Calu3 (cell line): ENCODE data around the gene OPTC. TPM values are rescaled to one million over a fixed set of nuclear protein-coding genes. Genes with fewer than 3 reads are reported as not detected.
"Not testable (repeated sequence)": the region's sequence is repeated elsewhere in the genome, so short reads cannot be mapped to it uniquely, and the experiment has no call there.

Experiments used
- BruUV-seq: library from RNA; stranded (reverse); fragments of 400-500 nt; replicated peaks from 2 replicates; lab custom pipeline; 2021; lab: Mats Ljungman, UMichigan
- CTCF ChIA-PET: fragments of 300-600 bp; sonication (Branson Sonifier 250); formaldehyde crosslinking; loops from one replicate; lab custom pipeline; 2022; ENCODE audit warnings: antibody characterized with exemption; lab: Charles Lee
- DNase-seq: peaks from one replicate; pipeline ENCODE4 v3.0.0; 2022
- H3K27ac Mint-ChIP-seq: one replicate; pipeline ENCODE4 v1.8.0; 2022; ENCODE audit warnings: mixed read lengths; ENCODE audit not compliant: unreplicated experiment
- H3K27me3 Mint-ChIP-seq: one replicate; pipeline ENCODE4 v1.8.0; 2022; ENCODE audit warnings: mixed read lengths; ENCODE audit not compliant: unreplicated experiment
- H3K36me3 Mint-ChIP-seq: one replicate; pipeline ENCODE4 v1.8.0; 2022; ENCODE audit warnings: mild to moderate bottlenecking, moderate library complexity, mixed read lengths; ENCODE audit not compliant: insufficient read depth, unreplicated experiment
- H3K4me1 Mint-ChIP-seq: one replicate; pipeline ENCODE4 v1.8.0; 2022; ENCODE audit warnings: mild to moderate bottlenecking, low read depth, mixed read lengths; ENCODE audit not compliant: unreplicated experiment
- H3K4me3 Mint-ChIP-seq: one replicate; pipeline ENCODE4 v1.8.0; 2022; ENCODE audit warnings: mild to moderate bottlenecking, low read depth, moderate library complexity, mixed read lengths; ENCODE audit not compliant: unreplicated experiment
- H3K9me3 Mint-ChIP-seq: one replicate; pipeline ENCODE4 v1.8.0; 2022; ENCODE audit warnings: low read depth, mixed read lengths; ENCODE audit not compliant: unreplicated experiment
- CTCF ChIP-seq: fragments of 200-600 bp; IDR thresholded peaks from one replicate; pipeline ENCODE4 v1.8.0; 2022; ENCODE audit warnings: antibody characterized with exemption; ENCODE audit not compliant: unreplicated experiment
- intact Hi-C: fragments of 100-400 bp; cut with micrococcal nuclease; formaldehyde crosslinking; loops from one replicate; pipeline ENCODE4 v1.10.0; 2022; ENCODE audit not compliant: unreplicated experiment
- total RNA-seq: library from RNA; stranded (reverse); gene quantifications from 2 replicates; pipeline ENCODE4 v1.2.3, GENCODE V29; 2022

OPTC gene
- total RNA-seq, 1 experiment from 2014 or later, result not detected

GRCh38 chr1:203513585-203514031 is 19.7 kb downstream of the OPTC start:
- Mint-ChIP-seq H3K4me1 (peaks cover 38% of the 10 kb centered on the region), H3K4me3 (no peak overlapping the region), H3K9me3 (no peaks in the 10 kb centered on the region), H3K36me3 (no peaks in the 10 kb centered on the region), H3K27ac (no peak overlapping the region), H3K27me3 (no peaks in the 10 kb centered on the region)
- intact Hi-C loops, result no loop called here
- DNase-seq, result no peak
- CTCF ChIA-PET, result no interaction called here
- BruUV-seq, result no TSS peak
- no peak for TF ChIP-seq CTCF

DNA sequence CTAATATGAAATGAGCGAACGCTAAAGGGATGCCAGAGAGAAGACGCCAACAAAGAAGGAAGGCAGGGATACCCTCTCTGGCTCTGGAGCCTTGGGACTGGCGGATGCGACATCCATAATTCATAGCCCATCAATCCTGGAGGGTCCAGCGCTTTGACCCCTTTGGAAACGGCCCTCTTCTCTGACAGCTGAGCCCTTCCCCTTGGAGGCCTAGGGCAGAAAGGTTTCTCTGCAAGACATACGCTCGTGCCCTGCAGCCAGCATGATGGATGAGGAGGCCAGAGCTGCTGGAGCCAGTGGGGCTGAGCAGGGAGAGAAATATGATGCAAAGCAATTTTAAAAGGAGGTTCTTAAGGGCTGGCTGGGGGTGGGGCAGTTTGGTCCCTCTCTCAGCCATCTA is 22.2 kb downstream of the OPTC start:
- no TSS peak for BruUV-seq
- CTCF ChIA-PET, result no interaction called here
- Mint-ChIP-seq H3K36me3 (no peaks in the 10 kb centered on the region), H3K27me3 (no peaks in the 10 kb centered on the region), H3K9me3 (no peaks in the 10 kb centered on the region), H3K4me1 (peaks cover 50% of the 10 kb centered on the region), H3K27ac (no peak overlapping the region), H3K4me3 (no peak overlapping the region)
- intact Hi-C loops, result no loop called here
- no peak for TF ChIP-seq CTCF
- no peak for DNase-seq

GRCh38 chr1:203516906-203517305 is 23.0 kb downstream of the OPTC start:
- CTCF ChIA-PET, result no interaction called here
- no peak overlapping the region for H3K27ac Mint-ChIP-seq
- H3K36me3 Mint-ChIP-seq, result no peaks in the 10 kb centered on the region
- H3K4me3 Mint-ChIP-seq, result no peak overlapping the region
- BruUV-seq, result no TSS peak
- DNase-seq, result no peak
- H3K4me1 Mint-ChIP-seq, result peaks cover 50% of the 10 kb centered on the region
- no peak for TF ChIP-seq CTCF
- intact Hi-C loops, result no loop called here
- no peaks in the 10 kb centered on the region for H3K9me3 Mint-ChIP-seq
- no peaks in the 10 kb centered on the region for H3K27me3 Mint-ChIP-seq

DNA sequence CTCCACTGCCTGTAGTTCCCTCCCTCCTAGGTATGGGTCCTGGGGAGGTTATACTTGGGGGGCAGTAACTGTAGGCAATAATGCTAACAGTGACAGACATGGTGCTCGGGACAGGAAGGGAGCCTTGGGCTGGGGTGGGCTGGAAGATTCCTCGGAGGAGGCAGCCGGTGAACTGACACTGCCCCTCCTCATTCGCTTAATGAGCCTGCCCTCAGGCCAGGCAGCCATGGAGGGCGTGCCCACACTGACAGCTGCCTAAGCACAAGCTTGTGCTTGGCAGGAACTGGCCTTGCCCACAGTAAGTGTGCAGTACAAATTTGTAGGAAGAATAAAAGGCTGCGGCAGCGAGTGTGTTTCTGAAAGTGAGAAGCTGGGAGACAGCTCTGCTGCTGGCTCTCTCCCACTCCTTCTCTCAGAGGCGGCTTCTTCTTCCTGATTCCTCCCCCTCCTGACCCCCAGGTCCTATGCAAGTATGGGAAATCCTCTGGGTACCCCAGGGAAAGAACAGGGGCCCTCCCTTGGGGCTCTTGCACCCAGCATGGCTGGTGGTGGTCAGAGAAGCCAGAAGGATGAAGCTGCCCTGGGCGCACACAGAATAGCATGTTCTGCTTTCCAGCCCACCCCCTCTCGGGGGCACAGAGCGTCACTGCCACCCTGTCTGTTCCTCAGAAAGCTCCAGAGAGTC is 23.6 kb downstream of the OPTC start:
- no peak overlapping the region for H3K27ac Mint-ChIP-seq
- intact Hi-C loops, result no loop called here
- BruUV-seq, result no TSS peak
- H3K27me3 Mint-ChIP-seq, result no peaks in the 10 kb centered on the region
- peaks cover 43% of the 10 kb centered on the region for H3K4me1 Mint-ChIP-seq
- CTCF ChIA-PET, result interaction anchor here (0.8 to 1.1 kb wide), 2 partner anchors 13 to 15 kb away, joined by 3 read pairs; no protein-coding TSS in a partner anchor
- no peak for DNase-seq
- no peak for TF ChIP-seq CTCF
- no peak overlapping the region for H3K4me3 Mint-ChIP-seq
- no peaks in the 10 kb centered on the region for H3K9me3 Mint-ChIP-seq
- no peaks in the 10 kb centered on the region for H3K36me3 Mint-ChIP-seq

DNA sequence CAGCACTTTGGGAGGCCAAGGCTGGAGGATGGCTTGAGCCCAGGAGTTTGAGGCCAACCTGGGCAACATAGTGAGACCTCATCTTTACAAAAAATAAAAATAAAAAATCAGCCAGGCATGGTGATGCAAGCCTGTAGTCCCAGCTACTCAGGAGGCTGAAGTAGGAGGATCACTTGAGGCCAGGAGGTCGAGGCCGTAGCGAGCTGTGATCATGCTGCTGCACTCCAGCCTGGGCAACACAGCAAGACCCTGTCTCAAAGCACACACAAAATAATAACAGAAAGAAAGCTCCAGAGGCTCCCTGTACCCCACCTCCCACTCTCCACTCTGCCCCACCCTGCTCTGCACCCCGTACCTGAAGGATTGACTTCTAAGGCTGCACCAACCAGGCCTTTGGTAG is 24.2 kb downstream of the OPTC start:
- peaks cover 38% of the 10 kb centered on the region for H3K4me1 Mint-ChIP-seq
- H3K27ac Mint-ChIP-seq, H3K9me3 Mint-ChIP-seq, H3K27me3 Mint-ChIP-seq, DNase-seq, intact Hi-C loops, BruUV-seq, H3K36me3 Mint-ChIP-seq, H3K4me3 Mint-ChIP-seq: not testable (repeated sequence)
- CTCF ChIA-PET, result interaction anchor here (0.8 to 1.5 kb wide), 3 partner anchors 14 to 251 kb away, joined by 3 to 4 read pairs (median 3); no protein-coding TSS in a partner anchor
